PC-9 (cell line): ENCODE data around the gene KIAA1328.

Experiments used
- EZH2 ChIP-seq: fragments of 200-600 bp; sonication (generic); IDR thresholded peaks from 2 replicates; pipeline ENCODE4 v1.8.0; 2017; ENCODE audit warnings: antibody characterized with exemption, low read depth
- TF ChIP-seq, protein P1 (sequence below): fragments of 200-600 bp; sonication (generic); conservative IDR thresholded peaks from 2 replicates; pipeline ENCODE4 v1.6.1; 2017; ENCODE audit warnings: mixed run types, antibody characterized with exemption, mild to moderate bottlenecking, moderate library complexity

- TF ChIP-seq, protein P1, sequence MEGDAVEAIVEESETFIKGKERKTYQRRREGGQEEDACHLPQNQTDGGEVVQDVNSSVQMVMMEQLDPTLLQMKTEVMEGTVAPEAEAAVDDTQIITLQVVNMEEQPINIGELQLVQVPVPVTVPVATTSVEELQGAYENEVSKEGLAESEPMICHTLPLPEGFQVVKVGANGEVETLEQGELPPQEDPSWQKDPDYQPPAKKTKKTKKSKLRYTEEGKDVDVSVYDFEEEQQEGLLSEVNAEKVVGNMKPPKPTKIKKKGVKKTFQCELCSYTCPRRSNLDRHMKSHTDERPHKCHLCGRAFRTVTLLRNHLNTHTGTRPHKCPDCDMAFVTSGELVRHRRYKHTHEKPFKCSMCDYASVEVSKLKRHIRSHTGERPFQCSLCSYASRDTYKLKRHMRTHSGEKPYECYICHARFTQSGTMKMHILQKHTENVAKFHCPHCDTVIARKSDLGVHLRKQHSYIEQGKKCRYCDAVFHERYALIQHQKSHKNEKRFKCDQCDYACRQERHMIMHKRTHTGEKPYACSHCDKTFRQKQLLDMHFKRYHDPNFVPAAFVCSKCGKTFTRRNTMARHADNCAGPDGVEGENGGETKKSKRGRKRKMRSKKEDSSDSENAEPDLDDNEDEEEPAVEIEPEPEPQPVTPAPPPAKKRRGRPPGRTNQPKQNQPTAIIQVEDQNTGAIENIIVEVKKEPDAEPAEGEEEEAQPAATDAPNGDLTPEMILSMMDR: no peak
- TF ChIP-seq EZH2: no peak
Observed at GRCh38 chr18:37219257-37219656, 390.3 kb downstream of the KIAA1328 start.
